Trophoblast cell (in vitro differentiated cells and primary cell): ENCODE data around the gene MICU2.

Experiments used
- DNase-seq, 2 donors: peaks; one replicate each; pipeline ENCODE4 v3.0.0-alpha.2; 2016
- H2AFZ ChIP-seq: 2 replicates; pipeline ENCODE4 v1.6.1; 2013; ENCODE audit warnings: low read length, moderate library complexity, mild to moderate bottlenecking; ENCODE audit not compliant: insufficient read depth, poor library complexity
- H2AK5ac ChIP-seq: 2 replicates; pipeline ENCODE4 v1.6.1; 2013; ENCODE audit warnings: mild to moderate bottlenecking, low read length
- H2BK120ac ChIP-seq: 2 replicates; pipeline ENCODE4 v1.6.1; 2013; ENCODE audit warnings: low read length, mild to moderate bottlenecking, moderate library complexity; ENCODE audit not compliant: insufficient read depth, poor library complexity
- H2BK12ac ChIP-seq: 2 replicates; pipeline ENCODE4 v1.6.1; 2013; ENCODE audit warnings: mild to moderate bottlenecking, low read length, moderate library complexity
- H2BK5ac ChIP-seq: 2 replicates; pipeline ENCODE4 v1.6.1; 2013; ENCODE audit warnings: low read length, low read depth, moderate library complexity, mild to moderate bottlenecking; ENCODE audit not compliant: poor library complexity
- H3K14ac ChIP-seq: 2 replicates; pipeline ENCODE4 v1.6.1; 2013; ENCODE audit warnings: mild to moderate bottlenecking, low read length
- H3K18ac ChIP-seq: 2 replicates; pipeline ENCODE4 v1.6.1; 2013; ENCODE audit warnings: mild to moderate bottlenecking, low read length
- H3K23ac ChIP-seq: 2 replicates; pipeline ENCODE4 v1.6.1; 2013; ENCODE audit warnings: low read length
- H3K27ac ChIP-seq: 2 replicates; pipeline ENCODE4 v1.5.1; 2013; ENCODE audit warnings: low read depth, mild to moderate bottlenecking, inconsistent platforms, low read length, moderate library complexity
- H3K27me3 ChIP-seq: 2 replicates; pipeline ENCODE4 v1.6.1; 2013; ENCODE audit warnings: inconsistent platforms, mild to moderate bottlenecking, low read length, moderate library complexity; ENCODE audit not compliant: insufficient read depth
- H3K36me3 ChIP-seq, 2 experiments: 1 replicate in 1 of 2; 2 replicates in 1 of 2; pipeline ENCODE4 v1.6.1; 2013; ENCODE audit warnings: low read length in 2 of 2, mild to moderate bottlenecking in 2 of 2, moderate library complexity in 1 of 2; ENCODE audit not compliant: insufficient read depth in 2 of 2, control insufficient read depth in 1 of 2
- H3K4ac ChIP-seq: 2 replicates; pipeline ENCODE4 v1.6.1; 2013; ENCODE audit warnings: low read depth, mild to moderate bottlenecking, low read length, moderate library complexity
- H3K4me1 ChIP-seq, 2 experiments: 1 replicate in 1 of 2; 2 replicates in 1 of 2; pipeline ENCODE4 v1.6.1; 2013; ENCODE audit warnings: low read length in 2 of 2, mild to moderate bottlenecking in 2 of 2, moderate library complexity in 1 of 2; ENCODE audit not compliant: insufficient read depth in 2 of 2, control insufficient read depth in 1 of 2
- H3K4me2 ChIP-seq: 2 replicates; pipeline ENCODE4 v1.6.1; 2013; ENCODE audit warnings: inconsistent platforms, mild to moderate bottlenecking, low read length, moderate library complexity
- H3K4me3 ChIP-seq: 2 replicates; pipeline ENCODE4 v1.5.1; 2013; ENCODE audit warnings: mild to moderate bottlenecking, low read depth, low read length, inconsistent platforms
- H3K79me1 ChIP-seq: one replicate; pipeline ENCODE4 v1.6.1; 2013; ENCODE audit warnings: low read length
- H3K79me2 ChIP-seq: 2 replicates; pipeline ENCODE4 v1.6.1; 2013; ENCODE audit warnings: low read length, mild to moderate bottlenecking; ENCODE audit not compliant: control insufficient read depth, insufficient read depth, poor library complexity
- H3K9ac ChIP-seq: 2 replicates; pipeline ENCODE4 v1.6.1; 2013; ENCODE audit warnings: mild to moderate bottlenecking, low read length
- H3K9me3 ChIP-seq: 2 replicates; pipeline ENCODE4 v1.6.1; 2013; ENCODE audit warnings: low read depth, mild to moderate bottlenecking, control low read depth, inconsistent platforms, low read length; ENCODE audit not compliant: insufficient read depth
- H4K12ac ChIP-seq: 2 replicates; pipeline ENCODE4 v1.6.1; 2013; ENCODE audit warnings: low read depth, mild to moderate bottlenecking, low read length, moderate library complexity
- H4K8ac ChIP-seq: 2 replicates; pipeline ENCODE4 v1.6.1; 2013; ENCODE audit warnings: low read depth, mild to moderate bottlenecking, low read length, moderate library complexity
- H4K91ac ChIP-seq: one replicate; pipeline ENCODE4 v1.6.1; 2013; ENCODE audit warnings: low read depth, mild to moderate bottlenecking, low read length, moderate library complexity
- WGBS: extraction: QIAGEN DNeasy Blood & Tissue Kit; methylation state at CpG from one replicate; pipeline ENCODE4 v1.1.7; 2013; ENCODE audit warnings: missing lambda C conversion rate; ENCODE audit not compliant: insufficient read length, insufficient coverage; ENCODE audit errors: extremely low coverage; 5-methylcytosine and 5-hydroxymethylcytosine counted together

MICU2 gene

DNA sequence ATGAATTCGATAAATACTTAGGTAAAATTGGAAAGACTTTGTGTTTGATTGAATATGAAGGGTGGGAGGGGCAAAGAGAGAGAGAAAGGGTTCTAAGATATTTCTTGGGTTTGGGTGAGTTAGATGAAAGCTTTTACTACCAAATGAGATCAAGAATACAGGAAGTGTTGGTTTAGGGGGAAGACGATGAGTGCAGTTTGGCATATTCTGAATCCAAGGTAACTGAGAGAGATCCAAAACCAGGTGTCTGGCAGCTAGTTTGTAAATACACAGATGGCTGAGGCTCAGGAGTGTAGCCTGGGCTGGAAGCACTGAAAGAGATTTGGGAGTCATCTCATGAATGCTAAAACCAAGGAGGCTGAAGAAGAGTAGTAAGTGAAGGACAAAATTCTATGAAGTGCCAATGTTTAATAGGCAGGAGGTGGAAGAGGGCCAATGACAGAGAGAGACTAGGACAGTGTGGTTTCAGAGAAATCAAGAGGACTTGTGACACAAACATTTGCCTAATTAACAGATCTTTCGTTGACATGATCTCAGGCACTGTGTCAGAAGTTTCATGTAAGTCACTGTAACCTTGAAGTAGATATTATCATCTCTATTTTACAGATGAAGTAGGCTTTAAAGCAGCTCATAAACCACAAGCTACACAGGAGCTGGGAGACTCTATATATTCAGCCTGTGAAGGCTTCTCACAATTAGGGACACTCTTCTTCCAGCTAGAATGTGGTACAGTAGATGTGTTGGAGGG is 74.7 kb downstream of the MICU2 start:
- H3K36me3 ChIP-seq, result no peaks in the 10 kb centered on the region
- H3K9me3 ChIP-seq, result no peaks in the 10 kb centered on the region
- no peak overlapping the region for H2BK5ac ChIP-seq
- WGBS, result no CpG with 5 or more reads among the region's 3 CpGs
- H3K23ac ChIP-seq, result no peak overlapping the region
- no peak overlapping the region for H4K8ac ChIP-seq
- no peaks in the 10 kb centered on the region for H3K79me2 ChIP-seq
- H4K91ac ChIP-seq, result no peak overlapping the region
- H3K14ac ChIP-seq, result no peak overlapping the region
- no peak overlapping the region for H4K12ac ChIP-seq
- no peak for DNase-seq
- H2AK5ac ChIP-seq, result no peak overlapping the region
- no peak overlapping the region for H2BK12ac ChIP-seq
- H3K4me3 ChIP-seq, result no peak overlapping the region
- H3K4me1 ChIP-seq, result no peaks in the 10 kb centered on the region
- no peak overlapping the region for H3K27ac ChIP-seq
- H3K9ac ChIP-seq, result no peak overlapping the region
- H2AFZ ChIP-seq, result no peak overlapping the region
- H3K4me2 ChIP-seq, result no peak overlapping the region
- H3K27me3 ChIP-seq, result no peaks in the 10 kb centered on the region
- no peak overlapping the region for H3K18ac ChIP-seq
- H2BK120ac ChIP-seq, result no peak overlapping the region
- H3K79me1 ChIP-seq, result no peaks in the 10 kb centered on the region
- no peak overlapping the region for H3K4ac ChIP-seq

GRCh38 chr13:21528616-21529015 is 75.4 kb downstream of the MICU2 start:
- Histone ChIP-seq H3K79me1 (no peaks in the 10 kb centered on the region), H3K23ac (no peak overlapping the region), H4K12ac (no peak overlapping the region), H3K4me1 (no peaks in the 10 kb centered on the region), H2BK12ac (no peak overlapping the region), H2BK120ac (no peak overlapping the region), H3K4me2 (no peak overlapping the region), H3K27ac (no peak overlapping the region), H3K27me3 (no peaks in the 10 kb centered on the region), H3K9me3 (no peaks in the 10 kb centered on the region), H3K79me2 (no peaks in the 10 kb centered on the region), H3K14ac (no peak overlapping the region), H4K91ac (no peak overlapping the region), H4K8ac (no peak overlapping the region), H3K9ac (no peak overlapping the region), H2AK5ac (no peak overlapping the region), H2BK5ac (no peak overlapping the region), H3K4me3 (no peak overlapping the region), H3K18ac (no peak overlapping the region), H3K36me3 (no peaks in the 10 kb centered on the region), H2AFZ (no peak overlapping the region), H3K4ac (no peak overlapping the region)
- WGBS, result no CpG with 5 or more reads among the region's 6 CpGs
- peak in 1 of 2 donors; percentile 5 for DNase-seq

DNA sequence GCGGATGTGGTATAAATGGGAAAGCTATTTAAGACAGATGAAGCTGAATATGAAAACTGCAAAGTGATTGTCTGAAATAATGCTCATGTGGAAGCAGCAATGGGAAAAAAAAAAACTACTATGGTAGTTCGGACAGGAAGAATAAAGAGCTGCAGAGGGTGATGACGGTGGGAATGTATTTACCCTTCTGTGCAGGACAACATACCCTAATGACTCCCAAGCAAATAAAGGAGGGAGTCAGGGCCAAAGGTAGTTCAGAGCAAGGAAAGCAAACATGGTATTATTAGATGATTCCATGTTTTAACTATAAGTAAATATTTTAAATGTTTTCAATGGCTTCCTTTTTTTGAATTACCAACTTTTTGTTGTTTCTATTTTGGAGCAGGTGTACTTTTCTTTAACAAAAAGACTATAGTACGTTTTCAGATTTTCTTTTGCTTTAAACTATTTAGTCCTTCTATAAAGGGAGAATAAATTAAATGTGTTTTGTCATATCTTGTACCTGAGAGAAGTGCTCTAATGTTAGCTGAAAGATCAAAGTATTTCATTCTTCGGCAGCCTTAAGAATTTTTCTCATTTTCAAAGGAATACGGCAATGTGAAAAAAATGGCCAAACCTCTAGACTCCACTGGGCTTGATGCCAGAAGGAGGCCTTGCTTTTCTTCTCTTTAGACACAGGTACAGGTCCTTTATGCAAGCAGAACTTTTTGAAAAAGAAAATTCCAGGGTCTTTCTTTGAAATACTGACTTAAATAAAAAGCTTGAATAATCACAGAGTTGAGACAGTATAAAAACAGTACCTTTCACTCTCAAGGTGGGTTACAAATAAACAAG is 77.0 kb downstream of the MICU2 start:
- Histone ChIP-seq H3K23ac (no peak overlapping the region), H4K12ac (no peak overlapping the region), H2AK5ac (no peak overlapping the region), H3K4me1 (no peaks in the 10 kb centered on the region), H3K36me3 (no peaks in the 10 kb centered on the region), H3K79me1 (no peaks in the 10 kb centered on the region), H3K79me2 (no peaks in the 10 kb centered on the region), H4K8ac (no peak overlapping the region), H3K4me2 (no peak overlapping the region), H2BK120ac (no peak overlapping the region), H3K27ac (no peak overlapping the region), H3K27me3 (no peaks in the 10 kb centered on the region), H3K18ac (no peak overlapping the region), H3K9ac (no peak overlapping the region), H2BK5ac (no peak overlapping the region), H2AFZ (no peak overlapping the region), H3K4me3 (no peak overlapping the region), H3K14ac (no peak overlapping the region), H4K91ac (no peak overlapping the region), H3K9me3 (no peaks in the 10 kb centered on the region), H3K4ac (no peak overlapping the region), H2BK12ac (no peak overlapping the region)
- WGBS, result 100% methylated on average over 1 of the region's 6 CpGs
- no peak for DNase-seq

GRCh38 chr13:21522847-21523246 is 81.1 kb downstream of the MICU2 start:
- Histone ChIP-seq H3K4me2 (no peak overlapping the region), H2AK5ac (no peak overlapping the region), H3K18ac (no peak overlapping the region), H3K4ac (no peak overlapping the region), H3K27ac (no peak overlapping the region), H3K4me1 (no peaks in the 10 kb centered on the region), H3K79me2 (no peaks in the 10 kb centered on the region), H2AFZ (no peak overlapping the region), H3K9me3 (no peaks in the 10 kb centered on the region), H3K36me3 (no peaks in the 10 kb centered on the region), H3K9ac (no peak overlapping the region), H4K12ac (no peak overlapping the region), H2BK12ac (no peak overlapping the region), H3K4me3 (no peak overlapping the region), H2BK5ac (no peak overlapping the region), H4K91ac (no peak overlapping the region), H3K79me1 (no peaks in the 10 kb centered on the region), H3K27me3 (no peaks in the 10 kb centered on the region), H3K14ac (no peak overlapping the region), H4K8ac (no peak overlapping the region), H3K23ac (no peak overlapping the region), H2BK120ac (no peak overlapping the region)
- no CpG with 5 or more reads among the region's 2 CpGs for WGBS
- DNase-seq, result no peak
